Ishikawa (cell line): Measurements from ENCODE around the gene SCN8A.

Experiments used
- CEBPB ChIP-seq: IDR thresholded peaks from 2 replicates; pipeline ENCODE4 v1.6.1; 2012
- CREB1 ChIP-seq: IDR thresholded peaks from 2 replicates; pipeline ENCODE4 v1.6.1; 2012; ENCODE audit warnings: low read depth
- EGR1 ChIP-seq: IDR thresholded peaks from 2 replicates; pipeline ENCODE4 v1.6.1; 2012
- EP300 ChIP-seq: IDR thresholded peaks from 2 replicates; pipeline ENCODE4 v1.6.1; 2012; ENCODE audit warnings: borderline replicate concordance
- FOXM1 ChIP-seq: IDR thresholded peaks from 2 replicates; pipeline ENCODE4 v1.6.1; 2012; ENCODE audit warnings: low read depth, borderline replicate concordance
- NFIC ChIP-seq: IDR thresholded peaks from 2 replicates; pipeline ENCODE4 v1.6.1; 2012
- RAD21 ChIP-seq: IDR thresholded peaks from 2 replicates; pipeline ENCODE4 v1.6.1; 2012; ENCODE audit warnings: low read depth
- TAF1 ChIP-seq: IDR thresholded peaks from 2 replicates; pipeline ENCODE4 v1.6.1; 2012; ENCODE audit warnings: low read depth, mild to moderate bottlenecking
- TCF12 ChIP-seq: IDR thresholded peaks from 2 replicates; pipeline ENCODE4 v1.6.1; 2012; ENCODE audit warnings: low read depth
- TEAD4 ChIP-seq: IDR thresholded peaks from 2 replicates; pipeline ENCODE4 v1.6.1; 2012
- YY1 ChIP-seq: IDR thresholded peaks from 2 replicates; pipeline ENCODE4 v1.6.1; 2012; ENCODE audit warnings: low read depth
- ZBTB7A ChIP-seq: IDR thresholded peaks from 2 replicates; pipeline ENCODE4 v1.6.1; 2012; ENCODE audit warnings: low read depth
- TF ChIP-seq, protein P1 (sequence below): IDR thresholded peaks from 2 replicates; pipeline ENCODE4 v1.6.1; 2012; ENCODE audit warnings: low read depth, mild to moderate bottlenecking
- TF ChIP-seq, protein P2 (sequence below): IDR thresholded peaks from 2 replicates; pipeline ENCODE4 v1.6.1; 2012
- TF ChIP-seq, protein P3 (sequence below): IDR thresholded peaks from 2 replicates; pipeline ENCODE4 v1.6.1; 2012

The SCN8A gene

DNA sequence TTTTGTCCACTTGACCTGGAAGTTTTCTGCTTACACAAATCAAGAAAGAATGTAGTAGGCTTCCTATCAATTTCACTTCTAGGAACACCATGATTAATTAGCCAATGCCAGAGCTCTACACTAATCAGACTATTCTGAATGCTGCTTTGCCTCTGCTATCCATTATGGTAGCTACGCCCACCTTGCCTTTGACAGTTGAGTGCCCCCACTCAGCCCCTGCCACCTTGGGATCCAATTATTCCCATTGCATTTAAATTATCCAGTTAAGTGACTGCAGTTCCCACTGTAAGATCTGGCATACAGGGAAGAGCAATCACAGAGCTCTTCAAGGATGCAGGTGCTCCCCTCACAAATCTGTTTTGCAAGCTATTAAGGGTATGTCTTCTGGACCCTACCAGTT, 210.0 kb downstream of the SCN8A start:
- TF ChIP-seq TCF12: no peak

DNA sequence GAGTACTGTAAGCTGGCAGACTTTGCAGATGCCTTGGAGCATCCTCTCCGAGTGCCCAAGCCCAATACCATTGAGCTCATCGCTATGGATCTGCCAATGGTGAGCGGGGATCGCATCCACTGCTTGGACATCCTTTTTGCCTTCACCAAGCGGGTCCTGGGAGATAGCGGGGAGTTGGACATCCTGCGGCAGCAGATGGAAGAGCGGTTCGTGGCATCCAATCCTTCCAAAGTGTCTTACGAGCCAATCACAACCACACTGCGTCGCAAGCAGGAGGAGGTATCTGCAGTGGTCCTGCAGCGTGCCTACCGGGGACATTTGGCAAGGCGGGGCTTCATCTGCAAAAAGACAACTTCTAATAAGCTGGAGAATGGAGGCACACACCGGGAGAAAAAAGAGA, 215.9 kb downstream of the SCN8A start:
- TF ChIP-seq EGR1 (no peak), CREB1 (no peak), TAF1 (no peak), TCF12 (no peak), TEAD4 (no peak), ZBTB7A (no peak), FOXM1 (no peak), EP300 (no peak), RAD21 (no peak), NFIC (no peak), CEBPB (no peak)
- TF ChIP-seq, protein P1, sequence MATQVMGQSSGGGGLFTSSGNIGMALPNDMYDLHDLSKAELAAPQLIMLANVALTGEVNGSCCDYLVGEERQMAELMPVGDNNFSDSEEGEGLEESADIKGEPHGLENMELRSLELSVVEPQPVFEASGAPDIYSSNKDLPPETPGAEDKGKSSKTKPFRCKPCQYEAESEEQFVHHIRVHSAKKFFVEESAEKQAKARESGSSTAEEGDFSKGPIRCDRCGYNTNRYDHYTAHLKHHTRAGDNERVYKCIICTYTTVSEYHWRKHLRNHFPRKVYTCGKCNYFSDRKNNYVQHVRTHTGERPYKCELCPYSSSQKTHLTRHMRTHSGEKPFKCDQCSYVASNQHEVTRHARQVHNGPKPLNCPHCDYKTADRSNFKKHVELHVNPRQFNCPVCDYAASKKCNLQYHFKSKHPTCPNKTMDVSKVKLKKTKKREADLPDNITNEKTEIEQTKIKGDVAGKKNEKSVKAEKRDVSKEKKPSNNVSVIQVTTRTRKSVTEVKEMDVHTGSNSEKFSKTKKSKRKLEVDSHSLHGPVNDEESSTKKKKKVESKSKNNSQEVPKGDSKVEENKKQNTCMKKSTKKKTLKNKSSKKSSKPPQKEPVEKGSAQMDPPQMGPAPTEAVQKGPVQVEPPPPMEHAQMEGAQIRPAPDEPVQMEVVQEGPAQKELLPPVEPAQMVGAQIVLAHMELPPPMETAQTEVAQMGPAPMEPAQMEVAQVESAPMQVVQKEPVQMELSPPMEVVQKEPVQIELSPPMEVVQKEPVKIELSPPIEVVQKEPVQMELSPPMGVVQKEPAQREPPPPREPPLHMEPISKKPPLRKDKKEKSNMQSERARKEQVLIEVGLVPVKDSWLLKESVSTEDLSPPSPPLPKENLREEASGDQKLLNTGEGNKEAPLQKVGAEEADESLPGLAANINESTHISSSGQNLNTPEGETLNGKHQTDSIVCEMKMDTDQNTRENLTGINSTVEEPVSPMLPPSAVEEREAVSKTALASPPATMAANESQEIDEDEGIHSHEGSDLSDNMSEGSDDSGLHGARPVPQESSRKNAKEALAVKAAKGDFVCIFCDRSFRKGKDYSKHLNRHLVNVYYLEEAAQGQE: no peak
- TF ChIP-seq, protein P2, sequence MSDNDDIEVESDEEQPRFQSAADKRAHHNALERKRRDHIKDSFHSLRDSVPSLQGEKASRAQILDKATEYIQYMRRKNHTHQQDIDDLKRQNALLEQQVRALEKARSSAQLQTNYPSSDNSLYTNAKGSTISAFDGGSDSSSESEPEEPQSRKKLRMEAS: no peak
- TF ChIP-seq, protein P3, sequence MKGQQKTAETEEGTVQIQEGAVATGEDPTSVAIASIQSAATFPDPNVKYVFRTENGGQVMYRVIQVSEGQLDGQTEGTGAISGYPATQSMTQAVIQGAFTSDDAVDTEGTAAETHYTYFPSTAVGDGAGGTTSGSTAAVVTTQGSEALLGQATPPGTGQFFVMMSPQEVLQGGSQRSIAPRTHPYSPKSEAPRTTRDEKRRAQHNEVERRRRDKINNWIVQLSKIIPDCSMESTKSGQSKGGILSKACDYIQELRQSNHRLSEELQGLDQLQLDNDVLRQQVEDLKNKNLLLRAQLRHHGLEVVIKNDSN: no peak

DNA sequence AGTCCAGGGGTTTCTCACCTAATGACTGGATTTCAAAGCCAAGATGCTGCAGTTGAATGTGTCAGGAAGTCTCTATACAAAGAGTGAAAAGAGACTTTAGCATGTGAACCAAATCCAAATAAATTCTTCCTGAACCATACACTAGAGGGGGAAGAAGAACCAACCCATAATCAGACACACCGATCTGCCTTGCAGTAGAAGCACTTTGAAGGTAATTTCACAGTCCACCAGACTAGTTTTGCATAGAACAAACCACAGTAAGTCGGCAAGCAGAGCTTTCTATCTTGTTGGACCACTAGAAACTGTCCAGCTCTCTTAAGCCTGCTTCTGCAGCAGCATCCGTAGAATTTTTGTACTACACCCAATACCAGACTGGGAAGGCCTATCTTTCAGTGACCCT, 218.2 kb downstream of the SCN8A start:
- no peak for TF ChIP-seq RAD21

DNA sequence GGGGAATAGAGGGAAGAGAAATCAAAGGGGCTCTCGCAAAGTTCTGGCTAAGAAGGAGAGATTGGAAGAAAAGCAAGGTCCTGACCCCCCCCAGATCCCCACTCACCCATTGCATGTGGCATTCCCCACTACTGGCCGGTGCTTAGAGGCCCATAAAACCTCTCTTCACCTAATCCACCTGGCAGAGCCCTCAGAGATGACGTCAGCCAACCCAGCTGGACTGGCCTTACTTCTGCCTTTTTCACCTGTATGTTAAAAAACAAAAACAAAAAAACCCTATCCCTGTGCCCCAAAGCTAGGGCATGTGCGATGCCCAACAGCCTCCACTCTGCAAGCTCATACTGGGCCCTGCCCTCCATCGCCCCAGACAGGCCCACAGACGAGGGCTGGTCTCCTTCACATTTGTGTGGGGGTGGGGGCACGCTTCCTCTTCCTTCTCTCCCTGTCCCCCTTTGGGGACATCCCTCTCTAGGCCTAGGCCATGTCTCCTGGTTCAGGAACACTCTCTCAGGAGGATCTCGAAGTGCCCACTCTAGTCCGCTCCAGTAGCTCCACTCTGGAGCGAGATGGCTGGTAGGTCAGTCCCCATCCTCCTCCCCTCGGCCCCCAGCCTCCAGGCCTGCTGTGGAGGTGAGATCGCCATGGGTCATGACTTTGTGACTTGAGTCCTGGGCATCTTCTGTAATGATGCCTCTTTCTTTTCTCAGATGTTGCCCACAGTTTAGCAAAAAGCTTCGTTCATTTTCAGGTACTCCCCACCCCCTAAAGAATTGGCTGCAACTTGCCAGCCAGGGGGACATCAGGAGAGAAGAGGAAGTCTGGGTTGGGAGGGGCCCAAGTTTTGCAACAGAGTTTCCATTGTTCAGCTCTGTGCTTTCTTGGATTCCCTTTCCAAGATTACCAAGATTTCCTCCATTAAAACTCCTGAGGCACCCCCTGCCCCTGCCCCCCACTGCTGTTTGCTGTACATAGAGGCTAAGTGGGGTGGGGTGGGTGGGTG, 220.5 kb downstream of the SCN8A start:
- TF ChIP-seq NFIC (no peak), CEBPB (no peak), YY1 (no peak), TAF1 (no peak), EGR1 (no peak)
- TF ChIP-seq, protein P2: no peak

DNA sequence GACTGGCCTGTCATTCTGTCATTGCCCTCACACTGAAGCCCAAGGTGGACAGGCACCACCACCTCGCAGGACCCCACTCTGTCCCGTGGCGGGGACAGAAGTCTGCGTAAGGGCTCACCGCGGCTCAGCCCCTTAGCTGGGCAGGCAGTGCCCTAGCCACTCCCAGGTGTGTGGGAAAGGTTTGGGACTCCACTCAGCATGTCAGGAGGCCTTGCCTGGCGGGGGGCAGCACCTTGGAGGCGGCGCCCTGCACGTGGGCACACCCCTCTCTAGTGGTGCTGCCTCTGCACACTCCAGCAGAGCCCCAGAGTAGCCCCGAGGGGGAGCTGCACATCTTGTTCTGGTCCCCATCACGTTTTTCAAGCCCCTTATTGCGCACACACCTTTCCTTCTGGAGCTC, 221.8 kb downstream of the SCN8A start:
- TF ChIP-seq FOXM1 (no peak), CEBPB (no peak), ZBTB7A (no peak), EGR1 (no peak), EP300 (no peak), TCF12 (no peak), RAD21 (no peak), TEAD4 (no peak), YY1 (no peak)
- TF ChIP-seq, protein P1: no peak
- TF ChIP-seq, protein P2: no peak

DNA sequence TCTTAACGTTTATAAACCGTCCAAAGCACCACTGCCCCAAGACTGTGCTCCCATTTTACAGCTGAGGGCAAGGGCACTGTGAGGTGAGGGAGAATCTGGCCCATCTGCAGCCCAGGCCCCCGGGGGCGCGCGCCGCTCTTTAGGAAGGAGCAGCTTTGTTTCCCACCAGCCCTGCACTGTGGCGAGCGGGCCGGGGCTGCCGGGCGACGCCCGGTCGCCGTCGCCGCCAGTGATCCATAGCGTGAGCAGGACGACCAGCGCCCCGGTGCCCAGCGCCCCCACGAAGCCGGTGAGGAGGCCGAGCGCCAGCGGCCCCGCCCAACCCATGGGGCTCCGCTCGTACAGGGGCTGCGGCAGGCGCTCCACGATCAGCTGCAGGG, 222.9 kb downstream of the SCN8A start:
- TF ChIP-seq, protein P3: no peak
- TF ChIP-seq ZBTB7A: no peak; the same call in 1 of the 2 replicates
- no peak for TF ChIP-seq TAF1
- TF ChIP-seq TCF12: no peak
- TF ChIP-seq, protein P2: no peak
- TF ChIP-seq, protein P1: no peak
- TF ChIP-seq FOXM1: no peak
- no peak for TF ChIP-seq RAD21
- no peak for TF ChIP-seq TEAD4
- TF ChIP-seq CEBPB: no peak
- no peak for TF ChIP-seq EGR1
- TF ChIP-seq YY1: no peak
- no peak for TF ChIP-seq CREB1
- TF ChIP-seq EP300: no peak
- TF ChIP-seq NFIC: no peak
